Esophagus squamous epithelium (tissue), 5 donors: ENCODE data around the gene CNTNAP4. TPM values are rescaled to one million over a fixed set of nuclear protein-coding genes. Genes with fewer than 3 reads are reported as not detected.

Experiments used
- DNase-seq: peaks from one replicate; lab custom pipeline; 2025; lab: John Stamatoyannopoulos, UW
- H3K27ac ChIP-seq, 4 donors: fragments of 200-600 bp; sonication (generic); one replicate each; pipeline ENCODE4 v1.5.1; 2016 to 2019; ENCODE audit warnings: mild to moderate bottlenecking in 1 of 4
- H3K27me3 ChIP-seq, 4 donors: fragments of 200-600 bp; sonication (generic); 1 replicate in 3 of 4; 2 replicates in 1 of 4; pipeline versions ENCODE4 v1.5.1 to v1.6.0; 2017 to 2021; ENCODE audit warnings: antibody characterized with exemption in 1 of 4
- H3K36me3 ChIP-seq, 3 donors: fragments of 200-600 bp; sonication (generic); one replicate each; pipeline ENCODE4 v1.5.1; 2016 to 2019
- H3K4me1 ChIP-seq, 3 donors: fragments of 200-600 bp; sonication (generic); one replicate each; pipeline ENCODE4 v1.5.1; 2017 to 2019
- H3K4me3 ChIP-seq, 4 donors: fragments of 200-600 bp; sonication (generic); 1 replicate in 3 of 4; 2 replicates in 1 of 4; pipeline ENCODE4 v1.5.1; 2016 to 2019; ENCODE audit warnings: mild to moderate bottlenecking in 2 of 4, moderate library complexity in 1 of 4
- H3K9me3 ChIP-seq, 3 donors: fragments of 200-600 bp; sonication (generic); one replicate each; pipeline ENCODE4 v1.5.1; 2016 to 2019
- POLR2A ChIP-seq, 4 donors: fragments of 450-650 bp; IDR thresholded peaks; one replicate each; pipeline ENCODE4 v1.6.1; 2017; ENCODE audit warnings: antibody characterized with exemption in 4 of 4, mild to moderate bottlenecking in 4 of 4, moderate library complexity in 3 of 4
- WGBS, 2 donors: methylation state at CpG; one replicate each; pipeline ENCODE4 v1.1.5; 2018; 5-methylcytosine and 5-hydroxymethylcytosine counted together
- intact Hi-C: fragments of 100-400 bp; cut with DNase I; formaldehyde crosslinking; loops from one replicate; pipeline ENCODE4 v1.15.0; 2022
- total RNA-seq, 4 donors: library from RNA; depleted of rRNA; stranded (reverse); fragments of >200 nt; gene quantifications; one replicate each; pipeline ENCODE4 v1.1.0, GENCODE V29; 2016
- TF ChIP-seq, protein P1 (sequence below), 6 experiments: fragments of 450-650 bp in 4 of 6; fragments of 200-600 bp in 2 of 6; sonication (generic) in 2 of 6; IDR thresholded peaks; one replicate each; pipeline ENCODE4 v1.5.1; 2016 to 2019; ENCODE audit warnings: antibody characterized with exemption in 6 of 6, mild to moderate bottlenecking in 4 of 6, moderate library complexity in 4 of 6
- donor health status: DM: yes; HTN: yes; CAD: no.

CNTNAP4 gene
- total RNA-seq, 4 donors from 2014 or later: not detected

DNA sequence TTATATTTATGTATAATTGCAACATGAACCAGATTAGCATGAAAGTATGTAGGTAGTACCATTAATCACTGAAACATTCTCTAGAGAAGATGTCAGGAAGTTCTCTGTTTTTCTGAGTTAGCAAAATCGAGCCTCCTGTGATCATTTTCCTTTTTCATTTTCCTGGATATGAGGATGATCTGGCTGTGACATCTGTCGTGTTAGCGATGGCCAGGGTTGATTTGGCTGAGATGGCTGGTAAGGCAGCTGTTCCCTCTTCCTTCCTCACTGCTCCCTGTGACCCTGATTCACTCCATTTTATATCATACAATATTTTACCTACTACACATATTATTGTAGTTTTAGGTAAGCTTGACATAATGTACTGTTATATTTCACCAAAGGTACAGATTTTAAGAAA is 10.3 kb downstream of the CNTNAP4 start:
- intact Hi-C loops: no loop called here
- DNase-seq: no peak
- Histone ChIP-seq H3K4me1 (no peaks in the 10 kb centered on the region), H3K27me3 (no peaks in the 10 kb centered on the region), H3K4me3 (no peak overlapping the region), H3K9me3 (no peaks in the 10 kb centered on the region), H3K27ac (no peak overlapping the region), H3K36me3 (no peaks in the 10 kb centered on the region)
- WGBS, 2 donors: 28 to 36% methylated on average over 3 of the region's 3 CpGs
- TF ChIP-seq POLR2A (IDR thresholded peaks at IDR 0.05): no peak
- TF ChIP-seq, protein P1, sequence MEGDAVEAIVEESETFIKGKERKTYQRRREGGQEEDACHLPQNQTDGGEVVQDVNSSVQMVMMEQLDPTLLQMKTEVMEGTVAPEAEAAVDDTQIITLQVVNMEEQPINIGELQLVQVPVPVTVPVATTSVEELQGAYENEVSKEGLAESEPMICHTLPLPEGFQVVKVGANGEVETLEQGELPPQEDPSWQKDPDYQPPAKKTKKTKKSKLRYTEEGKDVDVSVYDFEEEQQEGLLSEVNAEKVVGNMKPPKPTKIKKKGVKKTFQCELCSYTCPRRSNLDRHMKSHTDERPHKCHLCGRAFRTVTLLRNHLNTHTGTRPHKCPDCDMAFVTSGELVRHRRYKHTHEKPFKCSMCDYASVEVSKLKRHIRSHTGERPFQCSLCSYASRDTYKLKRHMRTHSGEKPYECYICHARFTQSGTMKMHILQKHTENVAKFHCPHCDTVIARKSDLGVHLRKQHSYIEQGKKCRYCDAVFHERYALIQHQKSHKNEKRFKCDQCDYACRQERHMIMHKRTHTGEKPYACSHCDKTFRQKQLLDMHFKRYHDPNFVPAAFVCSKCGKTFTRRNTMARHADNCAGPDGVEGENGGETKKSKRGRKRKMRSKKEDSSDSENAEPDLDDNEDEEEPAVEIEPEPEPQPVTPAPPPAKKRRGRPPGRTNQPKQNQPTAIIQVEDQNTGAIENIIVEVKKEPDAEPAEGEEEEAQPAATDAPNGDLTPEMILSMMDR (IDR thresholded peaks at IDR 0.05): no peak

DNA sequence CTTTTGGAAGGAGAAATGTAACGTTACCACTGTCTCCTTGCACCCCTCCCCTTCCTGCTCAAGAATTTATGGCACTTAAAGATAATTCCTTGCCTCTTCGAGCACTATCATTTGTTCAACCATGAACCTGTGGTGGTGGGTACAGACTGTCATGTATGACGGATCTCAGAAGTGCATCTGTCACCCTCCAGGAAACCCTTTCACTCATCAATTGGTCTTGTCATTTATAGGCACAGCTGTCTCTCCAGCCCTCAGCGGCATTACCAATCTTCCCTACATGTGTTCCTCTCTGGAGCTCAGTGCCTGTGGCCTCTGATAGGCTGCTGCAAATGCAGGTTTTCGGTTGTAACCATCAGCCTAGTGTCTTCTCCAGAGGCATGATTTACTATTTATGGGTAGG is 15.0 kb downstream of the CNTNAP4 start:
- Histone ChIP-seq H3K4me1 (no peaks in the 10 kb centered on the region), H3K27me3 (no peaks in the 10 kb centered on the region), H3K4me3 (no peak overlapping the region), H3K36me3 (no peaks in the 10 kb centered on the region), H3K9me3 (no peaks in the 10 kb centered on the region), H3K27ac (no peak overlapping the region)
- no peak for DNase-seq
- WGBS, 2 donors: 65 to 70% methylated on average over 5 of the region's 5 CpGs
- TF ChIP-seq, protein P1 (IDR thresholded peaks at IDR 0.05): no peak
- no peak for TF ChIP-seq POLR2A (IDR thresholded peaks at IDR 0.05)
- intact Hi-C loops: no loop called here

DNA sequence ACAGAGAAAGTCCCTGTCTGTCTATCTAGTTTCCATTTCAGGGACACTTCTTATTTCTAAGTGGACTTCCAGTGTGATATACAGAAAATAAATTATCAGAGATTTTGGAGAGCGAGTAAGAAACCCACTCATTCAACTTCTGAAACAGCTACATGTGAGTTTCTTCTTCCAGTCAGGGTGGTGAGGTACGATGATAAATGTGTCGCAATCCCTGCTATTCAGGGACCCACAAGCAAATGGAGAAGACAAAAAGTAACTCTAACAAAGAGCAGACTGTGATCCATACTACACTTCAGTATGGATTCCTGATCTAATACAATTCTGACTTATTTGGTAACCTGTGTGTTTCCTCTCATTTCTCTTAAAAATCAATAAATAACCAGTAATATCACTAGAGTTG is 16.8 kb downstream of the CNTNAP4 start:
- Histone ChIP-seq H3K4me1 (no peaks in the 10 kb centered on the region), H3K27me3 (no peaks in the 10 kb centered on the region), H3K9me3 (peaks cover 0 to 3% (median 0%) of the 10 kb centered on the region in 3 donors), H3K27ac (no peak overlapping the region), H3K4me3 (no peak overlapping the region), H3K36me3 (no peaks in the 10 kb centered on the region)
- TF ChIP-seq, protein P1 (IDR thresholded peaks at IDR 0.05): no peak
- TF ChIP-seq POLR2A (IDR thresholded peaks at IDR 0.05): no peak
- WGBS, 2 donors: 79 to 80% methylated on average over 3 of the region's 3 CpGs
- no peak for DNase-seq
- intact Hi-C loops: no loop called here

DNA sequence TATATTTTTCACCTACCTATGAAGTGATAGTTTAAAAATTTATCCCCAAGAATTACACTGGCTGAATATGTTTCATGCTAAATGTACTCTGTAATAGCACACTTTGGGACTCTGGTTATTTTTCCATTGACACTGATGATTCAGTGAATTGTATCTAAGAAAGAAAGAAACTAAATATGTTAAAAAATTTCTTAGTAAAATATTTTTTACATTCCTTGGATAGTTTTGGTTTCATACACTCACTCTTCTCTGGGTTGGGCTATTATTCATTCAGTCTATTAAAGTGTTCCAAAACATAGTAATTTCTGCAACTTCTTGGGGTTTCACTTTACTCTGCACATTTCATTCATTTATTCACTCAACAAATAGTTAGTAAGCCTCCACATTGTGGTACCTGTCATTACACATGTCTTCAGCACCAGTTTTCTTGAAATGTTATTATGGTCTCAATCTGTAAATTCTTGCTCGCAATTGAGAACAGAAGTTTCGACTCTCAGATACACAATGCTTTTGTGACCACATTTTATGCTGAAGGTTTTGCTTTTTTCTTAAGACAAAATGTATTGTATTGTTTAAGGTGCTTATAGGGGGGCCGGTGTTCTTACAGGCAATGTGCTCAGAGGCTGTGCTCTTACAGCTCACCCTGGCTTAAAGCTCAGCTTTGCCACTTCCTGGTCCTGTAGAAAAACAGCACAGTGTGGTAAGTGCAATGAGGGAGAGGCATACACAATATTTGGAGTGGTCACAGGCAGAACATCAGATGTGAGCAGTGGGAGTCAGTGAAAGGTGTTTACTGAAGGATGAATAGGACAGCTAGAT is 17.4 kb downstream of the CNTNAP4 start:
- intact Hi-C loops: no loop called here
- Histone ChIP-seq H3K4me3 (no peak overlapping the region), H3K4me1 (no peaks in the 10 kb centered on the region), H3K27me3 (no peaks in the 10 kb centered on the region), H3K27ac (no peak overlapping the region), H3K9me3 (peaks cover 0 to 3% (median 0%) of the 10 kb centered on the region in 3 donors), H3K36me3 (no peaks in the 10 kb centered on the region)
- DNase-seq: no peak
- WGBS, 2 donors: 73 to 77% methylated on average over 3 of the region's 3 CpGs
- TF ChIP-seq, protein P1 (IDR thresholded peaks at IDR 0.05): no peak
- no peak for TF ChIP-seq POLR2A (IDR thresholded peaks at IDR 0.05)

DNA sequence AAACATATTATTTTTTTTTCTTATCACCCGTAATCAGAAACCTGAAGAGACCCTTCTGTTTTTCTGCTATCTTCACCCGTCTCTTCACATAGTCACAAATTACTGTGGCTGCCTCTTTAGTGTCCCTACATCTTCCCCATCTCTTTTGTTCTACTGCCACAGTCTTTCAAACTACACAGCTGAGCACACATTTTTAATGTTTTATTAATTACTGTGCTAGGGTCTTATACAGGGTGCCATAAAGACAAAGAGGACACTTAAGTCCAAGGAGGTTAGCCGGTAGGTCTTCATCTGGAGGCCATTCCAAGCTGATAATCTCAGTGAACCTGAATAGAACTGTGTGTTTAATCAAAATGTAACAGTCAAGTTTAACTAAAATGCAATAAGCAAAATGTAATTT is 20.7 kb downstream of the CNTNAP4 start:
- no peaks in the 10 kb centered on the region for H3K36me3 ChIP-seq
- H3K9me3 ChIP-seq: peaks cover 0 to 3% (median 0%) of the 10 kb centered on the region in 3 donors
- TF ChIP-seq, protein P1 (IDR thresholded peaks at IDR 0.05): no peak
- no peak for TF ChIP-seq POLR2A (IDR thresholded peaks at IDR 0.05)
- H3K4me1 ChIP-seq: no peaks in the 10 kb centered on the region
- DNase-seq: no peak
- 61 to 68% methylated on average over 3 of the region's 3 CpGs for WGBS, 2 donors
- intact Hi-C loops: no loop called here
- no peaks in the 10 kb centered on the region for H3K27me3 ChIP-seq
- H3K4me3 ChIP-seq: no peak overlapping the region
- H3K27ac ChIP-seq: no peak overlapping the region
